Measurements from ENCODE around the gene FERMT2.

DNA sequence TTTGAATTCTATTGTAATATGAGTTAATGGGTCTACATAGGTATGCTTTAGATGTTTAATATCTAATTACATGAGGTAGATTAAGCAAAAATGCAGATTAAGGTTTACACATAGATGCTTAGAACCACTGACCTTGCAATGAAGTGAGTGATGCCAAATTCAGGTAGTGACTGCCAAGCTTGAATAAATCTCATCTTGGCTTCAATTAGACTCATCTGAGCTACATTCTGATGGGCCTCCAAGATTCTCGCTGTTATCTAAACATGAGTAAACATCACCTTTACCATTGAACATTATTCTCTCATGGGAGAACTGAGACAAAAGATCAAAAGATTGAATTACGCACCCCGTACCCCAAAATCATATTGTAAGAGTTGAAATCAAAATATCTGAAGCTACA lies 90.6 kb downstream of the FERMT2 start:
- TF ChIP-seq CTCF (optimal IDR thresholded peaks at IDR 0.05 in 1 of 3, IDR thresholded peaks at IDR 0.05 in 1 of 3, conservative IDR thresholded peaks at IDR 0.05 in 1 of 3; ENCODE audit: extremely low read depth in 1 of 3, insufficient read depth in 2 of 3, low read length in 3 of 3): no peak
- TF ChIP-seq EZH2 (IDR thresholded peaks at IDR 0.05; ENCODE audit: low read length): no peak
